ENCODE data around the gene TASOR2. TPM values are rescaled to one million over a fixed set of nuclear protein-coding genes. Genes with fewer than 3 reads are reported as not detected.

Gene TASOR2
- total RNA-seq, 1 experiment from 2014 or later = 67.3 TPM

- no peak for TF ChIP-seq ZNF396 (CRISPR knock-in tag; IDR thresholded peaks at IDR 0.05; ENCODE audit: borderline replicate concordance)
- TF ChIP-seq NFYB (CRISPR knock-in tag; conservative IDR thresholded peaks at IDR 0.05; ENCODE audit: low read depth) = peak; percentile 66
- TF ChIP-seq USF1 (CRISPR knock-in tag; IDR thresholded peaks at IDR 0.05) = peak; percentile 91
- TF ChIP-seq TEAD4 (CRISPR knock-in tag; IDR thresholded peaks at IDR 0.05) = peak; percentile 93
- peak; percentile 90 for TF ChIP-seq CREM (CRISPR knock-in tag; IDR thresholded peaks at IDR 0.05)
- peak; percentile 97 for TF ChIP-seq FOXP4 (CRISPR knock-in tag; IDR thresholded peaks at IDR 0.05)
- peak; percentile 99 for TF ChIP-seq FOXP1 (CRISPR knock-in tag; IDR thresholded peaks at IDR 0.05; ENCODE audit: borderline replicate concordance)
- peak; percentile 96; the same call in 1 of the 2 replicates for TF ChIP-seq TCF7 (CRISPR knock-in tag; IDR thresholded peaks at IDR 0.05; ENCODE audit: low read depth)
- peak; percentile 61; the same call in 1 of the 2 replicates for TF ChIP-seq ZNF121 (CRISPR knock-in tag; IDR thresholded peaks at IDR 0.05)
- TF ChIP-seq KAT7 (CRISPR knock-in tag; IDR thresholded peaks at IDR 0.05; ENCODE audit: borderline replicate concordance) = peak; percentile 89; the same call in 1 of the 2 replicates
- TF ChIP-seq ZNF263 (CRISPR knock-in tag; IDR thresholded peaks at IDR 0.05; ENCODE audit: low read depth) = peak; percentile 68
- TF ChIP-seq CBFB (CRISPR knock-in tag; IDR thresholded peaks at IDR 0.05; ENCODE audit: low read depth) = peak; percentile 92; the same call in 1 of the 2 replicates
- peak; percentile 71; the same call in 1 of the 2 replicates for TF ChIP-seq ZNF532 (CRISPR knock-in tag; IDR thresholded peaks at IDR 0.05; ENCODE audit: borderline replicate concordance)
- peak; percentile 97 for TF ChIP-seq ZNF281 (CRISPR knock-in tag; IDR thresholded peaks at IDR 0.05)
- peak; percentile 99 for TF ChIP-seq ARID4B (CRISPR knock-in tag; IDR thresholded peaks at IDR 0.05; ENCODE audit: borderline replicate concordance)
- TF ChIP-seq OVOL2 (CRISPR knock-in tag; IDR thresholded peaks at IDR 0.05; ENCODE audit: borderline replicate concordance) = no peak
- TF ChIP-seq EMX1 (CRISPR knock-in tag; IDR thresholded peaks at IDR 0.05) = no peak
- TF ChIP-seq MYBL2 (CRISPR knock-in tag; IDR thresholded peaks at IDR 0.05) = peak; percentile 97
- no peak for TF ChIP-seq MXD4 (CRISPR knock-in tag; IDR thresholded peaks at IDR 0.05; ENCODE audit: borderline replicate concordance)
- TF ChIP-seq ELF4 (CRISPR knock-in tag; IDR thresholded peaks at IDR 0.05; ENCODE audit: low read depth) = peak; percentile 96
- no peak for TF ChIP-seq ZNF671 (CRISPR knock-in tag; IDR thresholded peaks at IDR 0.05)
- TF ChIP-seq ZNF416 (CRISPR knock-in tag; IDR thresholded peaks at IDR 0.05) = no peak
- TF ChIP-seq JUN (CRISPR knock-in tag; IDR thresholded peaks at IDR 0.05) = peak; percentile 92; the same call in 1 of the 2 replicates
Observed at GRCh38 chr10:5684318-5684970, at the start of gene TASOR2 (continued).

All from WTC11 (cell line).